RWPE2 (cell line): ENCODE measurements around the gene CCDC183.
"Not testable (repeated sequence)": the region's sequence is repeated elsewhere in the genome, so short reads cannot be mapped to it uniquely, and the experiment has no call there.

Experiments used
- ATAC-seq: fragments of 200-7000 bp; cut with Tn5 transposase; 3 replicates; pipeline ENCODE4 v1.9.1; 2021; ENCODE audit warnings: low read depth
- DNase-seq: peaks from one replicate; pipeline ENCODE4 v3.0.0-alpha.2; 2020; ENCODE audit warnings: low spot score
- H3K27ac ChIP-seq: fragments of 450-650 bp; 2 replicates; pipeline ENCODE4 v1.5.1; 2017; ENCODE audit warnings: mild to moderate bottlenecking; ENCODE audit not compliant: poor library complexity, severe bottlenecking
- H3K27me3 ChIP-seq: fragments of 250-450 bp; sonication (Bioruptor Pico); 2 replicates; pipeline ENCODE4 v1.5.1; 2021; ENCODE audit warnings: mild to moderate bottlenecking, moderate library complexity; ENCODE audit not compliant: insufficient read depth, poor library complexity, severe bottlenecking
- H3K36me3 ChIP-seq: fragments of 250-450 bp; sonication (Bioruptor Pico); 2 replicates; pipeline ENCODE4 v1.5.1; 2020; ENCODE audit warnings: low read depth, mild to moderate bottlenecking, moderate library complexity
- H3K4me1 ChIP-seq: fragments of 250-450 bp; sonication (Bioruptor Pico); 2 replicates; pipeline ENCODE4 v1.5.1; 2021; ENCODE audit warnings: mild to moderate bottlenecking, moderate library complexity; ENCODE audit not compliant: insufficient read depth, poor library complexity, severe bottlenecking
- H3K4me3 ChIP-seq: fragments of 250-450 bp; sonication (Bioruptor Pico); 2 replicates; pipeline ENCODE4 v1.5.1; 2021; ENCODE audit warnings: mild to moderate bottlenecking, moderate library complexity; ENCODE audit not compliant: severe bottlenecking
- H3K9me3 ChIP-seq: fragments of 250-450 bp; sonication (Bioruptor Pico); 2 replicates; pipeline ENCODE4 v1.5.1; 2021; ENCODE audit warnings: mild to moderate bottlenecking, moderate library complexity; ENCODE audit not compliant: severe bottlenecking
- CTCF ChIP-seq: fragments of 450-650 bp; IDR thresholded peaks from one replicate; pipeline ENCODE4 v1.5.1; 2017; ENCODE audit warnings: mild to moderate bottlenecking, moderate library complexity; ENCODE audit not compliant: poor library complexity, severe bottlenecking

CCDC183 gene

GRCh38 chr9:136760424-136760823 lies 35.7 kb upstream of the CCDC183 start:
- Histone ChIP-seq H3K4me3 (no peak overlapping the region), H3K36me3 (no peaks in the 10 kb centered on the region), H3K4me1 (no peaks in the 10 kb centered on the region), H3K27ac (no peak overlapping the region), H3K27me3 (no peaks in the 10 kb centered on the region), H3K9me3 (no peaks in the 10 kb centered on the region)
- no peak for TF ChIP-seq CTCF
- ATAC-seq (no peak), DNase-seq (peak; percentile 58)

- ATAC-seq, result peak; percentile 80
- TF ChIP-seq CTCF, result peak; percentile 59
- not testable (repeated sequence) for H3K4me1 ChIP-seq, H3K4me3 ChIP-seq, H3K36me3 ChIP-seq, H3K9me3 ChIP-seq, H3K27ac ChIP-seq, H3K27me3 ChIP-seq
- DNase-seq, result peak; percentile 72
Observed at GRCh38 chr9:136760834-136761544, 35.1 kb upstream of the CCDC183 start.

- DNase-seq, result no peak
Observed at GRCh38 chr9:136761545-136761981, 34.6 kb upstream of the CCDC183 start.

GRCh38 chr9:136762221-136762691 lies 33.9 kb upstream of the CCDC183 start:
- H3K4me3 ChIP-seq, result no peak overlapping the region
- no peaks in the 10 kb centered on the region for H3K9me3 ChIP-seq
- no peak for ATAC-seq
- H3K36me3 ChIP-seq, result no peaks in the 10 kb centered on the region
- DNase-seq, result peak; percentile 63
- H3K4me1 ChIP-seq, result no peaks in the 10 kb centered on the region
- TF ChIP-seq CTCF, result no peak
- H3K27ac ChIP-seq, result no peak overlapping the region
- H3K27me3 ChIP-seq, result no peaks in the 10 kb centered on the region

More at GRCh38 chr9:136761545-136761981, 34.6 kb upstream of the CCDC183 start:
- Histone ChIP-seq H3K27me3 (no peaks in the 10 kb centered on the region), H3K36me3 (no peaks in the 10 kb centered on the region), H3K9me3 (no peaks in the 10 kb centered on the region), H3K4me1 (no peaks in the 10 kb centered on the region), H3K4me3 (no peak overlapping the region), H3K27ac (no peak overlapping the region)
- no peak for TF ChIP-seq CTCF
- ATAC-seq, result no peak
